Fibroblast of mammary gland (primary cell): Measurements from ENCODE around the gene HOXC10.

Experiments
- DNase-seq: peaks from one replicate; pipeline ENCODE4 v3.0.0-alpha.2; 2010; ENCODE audit warnings: low read depth
- H3K4me3 ChIP-seq: 2 replicates; pipeline ENCODE4 v1.5.1; 2011; ENCODE audit warnings: low read depth, mild to moderate bottlenecking, low read length, moderate library complexity; ENCODE audit not compliant: control insufficient read depth
- CTCF ChIP-seq: conservative IDR thresholded peaks from 2 replicates; pipeline ENCODE4 v1.5.1; 2011; ENCODE audit warnings: low read depth, low read length, inconsistent platforms; ENCODE audit not compliant: control insufficient read depth, insufficient read depth

The HOXC10 gene

GRCh38 chr12:54017878-54018467 is 33.0 kb downstream of the HOXC10 start:
- DNase-seq = peak; percentile 95
- peak overlapping the region; percentile 94 for H3K4me3 ChIP-seq
- TF ChIP-seq CTCF = no peak

GRCh38 chr12:54018468-54018984 is 33.6 kb downstream of the HOXC10 start:
- H3K4me3 ChIP-seq = peak overlapping the region; percentile 94
- TF ChIP-seq CTCF = no peak
- peak; percentile 80 for DNase-seq

GRCh38 chr12:54019091-54019811 is 34.3 kb downstream of the HOXC10 start:
- DNase-seq = peak; percentile 56
- TF ChIP-seq CTCF = no peak
- peak overlapping the region; percentile 94 for H3K4me3 ChIP-seq

GRCh38 chr12:54019924-54020590 is 35.1 kb downstream of the HOXC10 start:
- no peak for TF ChIP-seq CTCF
- peak overlapping the region; percentile 94 for H3K4me3 ChIP-seq
- peak; percentile 70 for DNase-seq

GRCh38 chr12:54020591-54021405 is 35.9 kb downstream of the HOXC10 start:
- peak overlapping the region; percentile 94 for H3K4me3 ChIP-seq
- no peak for DNase-seq
- TF ChIP-seq CTCF = no peak

- TF ChIP-seq CTCF = peak; percentile 21
- peak; percentile 64 for DNase-seq
- peak overlapping the region; percentile 94 for H3K4me3 ChIP-seq
Measured at GRCh38 chr12:54021432-54022013, 36.6 kb downstream of the HOXC10 start.
